ENCODE data around the gene SLC30A9.

SLC30A9 gene

DNA sequence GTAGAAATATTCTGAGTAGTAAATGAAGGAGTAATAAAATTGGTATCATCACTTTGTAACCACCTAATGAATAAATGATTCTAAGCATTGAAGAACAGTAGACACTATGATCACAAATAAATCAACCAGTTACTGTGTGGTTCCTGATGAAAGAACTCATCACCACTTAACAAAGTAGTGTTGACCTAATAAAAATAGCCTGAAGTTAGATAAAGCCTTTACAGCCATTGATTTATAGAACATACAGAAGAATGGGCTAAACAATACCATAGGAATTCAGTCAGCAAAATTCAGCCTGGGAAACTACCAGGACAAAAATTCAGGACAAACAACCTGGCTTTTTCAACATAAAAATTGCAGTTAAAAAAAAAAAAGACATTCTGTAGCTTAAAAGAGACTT is 9.0 kb downstream of the SLC30A9 start:
- no peak for DNase-seq (ENCODE audit: low spot score)

DNA sequence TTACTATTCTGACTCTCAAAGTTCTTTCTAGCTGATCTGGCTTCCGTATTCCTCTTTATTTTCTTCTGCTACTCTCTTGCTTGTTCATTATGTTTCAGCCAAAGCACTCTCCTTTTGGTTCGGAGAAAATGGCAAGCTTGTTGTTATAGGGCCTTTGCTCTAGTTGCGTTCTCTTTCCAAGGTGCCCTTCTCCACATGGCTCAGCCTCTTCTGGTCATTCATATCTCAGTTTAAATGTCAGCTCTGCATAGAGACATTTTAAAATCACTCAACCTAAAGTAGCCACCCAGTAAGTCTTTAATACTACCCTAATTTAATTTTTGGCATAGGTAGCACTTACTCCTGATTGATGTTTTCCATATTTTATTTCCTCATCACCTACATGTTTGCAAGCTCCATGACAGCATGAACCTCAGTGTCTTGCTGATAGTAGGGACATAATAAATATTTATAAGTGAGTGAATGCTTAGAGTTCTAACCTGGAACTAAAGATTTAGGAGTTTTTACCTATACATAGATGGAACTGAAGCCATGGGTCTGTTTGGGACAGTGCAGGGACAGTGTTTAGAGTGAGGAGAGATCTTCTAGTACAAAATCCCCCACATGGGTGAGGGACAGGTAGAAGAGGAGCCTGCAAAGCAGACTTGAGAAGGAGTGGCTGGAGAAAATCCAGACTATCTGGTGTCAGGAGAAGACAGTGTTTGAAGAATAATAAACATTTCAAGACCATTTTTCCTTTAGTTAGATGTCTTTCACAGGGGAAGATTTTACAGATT is 17.9 kb downstream of the SLC30A9 start:
- no peak for DNase-seq (ENCODE audit: low spot score)

DNA sequence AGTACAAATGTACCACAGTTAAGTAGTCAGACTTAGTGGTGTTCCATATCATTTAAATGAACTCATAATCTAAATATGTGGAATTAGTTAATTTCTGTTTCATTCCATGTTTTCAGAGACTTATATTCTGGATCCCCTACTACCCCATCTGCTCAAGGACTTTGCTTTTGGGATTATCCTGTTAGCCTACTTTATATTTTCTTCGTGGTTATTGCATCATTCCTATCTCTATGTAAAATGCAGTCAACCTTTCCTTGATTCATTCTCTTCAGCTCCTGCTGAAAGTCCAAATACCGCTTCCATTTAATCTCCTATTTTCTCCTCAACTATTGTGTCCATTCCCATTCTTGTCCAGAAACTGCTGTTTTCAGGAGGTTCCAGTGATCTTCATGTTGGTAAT is 25.1 kb downstream of the SLC30A9 start:
- DNase-seq (ENCODE audit: low spot score): no peak

DNA sequence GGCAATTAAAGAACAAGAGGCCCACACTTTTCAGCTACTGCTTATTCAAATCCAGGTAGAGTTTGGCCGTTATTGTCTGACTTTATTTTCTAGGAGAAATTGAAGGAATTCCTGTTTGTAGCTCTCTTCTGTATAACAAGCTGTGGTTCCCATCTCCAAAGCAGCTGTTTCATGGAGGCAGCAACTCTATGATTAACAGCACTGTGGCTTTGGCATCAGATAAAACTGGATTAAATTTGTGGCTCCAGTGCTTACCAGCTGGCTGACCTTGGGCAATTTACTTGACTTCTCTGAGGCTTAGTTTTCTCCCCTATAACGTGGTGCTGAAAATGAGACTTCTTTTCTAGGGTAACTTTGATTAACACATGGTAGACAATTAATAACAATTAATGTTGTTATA is 28.1 kb downstream of the SLC30A9 start:
- DNase-seq (ENCODE audit: low spot score): no peak

DNA sequence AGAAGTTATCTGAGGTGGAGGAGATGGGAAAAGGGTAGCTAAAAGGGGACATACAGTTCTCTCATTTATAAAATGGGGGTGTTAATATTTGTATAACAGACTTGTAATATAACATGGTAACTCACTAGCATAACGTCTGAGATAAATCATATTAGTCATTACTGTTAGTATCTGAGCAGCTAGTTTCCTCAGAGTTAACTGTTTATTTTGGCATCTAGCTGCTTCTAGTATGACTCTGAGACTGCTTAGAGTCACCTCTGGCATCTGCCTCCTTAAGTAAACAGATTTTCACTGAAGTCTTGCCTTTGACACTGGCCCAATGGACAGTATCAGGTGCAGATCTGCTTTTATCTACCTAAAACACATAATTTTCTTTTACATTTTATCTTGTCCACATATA is 58.1 kb downstream of the SLC30A9 start:
- no peak for DNase-seq (ENCODE audit: low spot score)

DNA sequence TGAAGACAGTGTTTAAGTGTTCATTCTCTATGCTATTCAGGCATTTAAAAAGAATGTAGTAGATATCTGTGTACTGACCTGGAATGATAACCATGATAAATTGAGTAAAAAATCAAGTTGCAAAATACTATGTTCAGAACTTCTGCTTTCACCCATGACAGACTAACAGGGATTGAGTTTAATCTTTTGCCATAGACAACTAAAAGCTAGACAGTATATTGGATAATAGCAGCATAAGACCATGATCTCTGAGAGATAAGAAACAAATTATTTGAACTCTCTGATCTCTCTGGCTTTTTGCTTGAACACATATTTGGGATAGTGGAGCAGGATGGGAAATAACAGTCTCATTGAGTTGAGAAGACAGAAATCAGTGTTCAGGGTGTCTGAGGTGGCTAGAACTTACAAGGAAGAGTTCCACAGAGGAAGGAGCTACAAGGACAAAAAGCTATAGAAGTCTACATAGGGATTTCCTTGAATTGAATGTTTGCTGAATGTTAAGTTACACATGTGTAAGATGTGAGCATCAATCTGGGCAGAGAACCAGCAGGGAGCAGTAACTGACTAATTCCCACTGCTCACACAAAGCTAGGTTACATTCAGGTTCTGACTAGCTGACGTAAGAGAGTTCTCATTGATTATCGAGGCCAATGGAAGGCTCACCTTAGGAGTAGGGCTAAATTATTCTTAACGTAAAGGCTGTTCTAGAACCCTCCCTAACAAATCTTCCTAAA is 60.4 kb downstream of the SLC30A9 start:
- DNase-seq (ENCODE audit: low spot score): no peak

DNA sequence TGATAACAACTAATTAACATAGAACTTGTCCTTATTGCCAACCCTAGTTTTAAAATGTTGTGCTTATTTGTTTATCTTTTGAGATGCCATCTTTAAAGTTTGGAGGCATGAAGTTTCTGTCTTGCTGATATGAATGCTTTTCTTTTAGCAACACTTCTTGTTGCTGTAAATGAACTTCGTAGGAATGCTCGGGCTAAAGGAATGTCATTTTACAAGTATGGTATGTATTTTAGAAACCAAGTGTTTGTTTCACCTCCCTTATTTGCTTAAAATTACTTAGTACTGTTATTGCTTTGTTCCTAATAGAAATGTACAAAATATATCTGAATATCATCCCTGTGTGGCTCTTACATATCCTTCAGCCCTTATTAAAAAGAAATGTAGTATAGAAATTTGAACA is 76.1 kb downstream of the SLC30A9 start:
- DNase-seq (ENCODE audit: low spot score): no peak

DNA sequence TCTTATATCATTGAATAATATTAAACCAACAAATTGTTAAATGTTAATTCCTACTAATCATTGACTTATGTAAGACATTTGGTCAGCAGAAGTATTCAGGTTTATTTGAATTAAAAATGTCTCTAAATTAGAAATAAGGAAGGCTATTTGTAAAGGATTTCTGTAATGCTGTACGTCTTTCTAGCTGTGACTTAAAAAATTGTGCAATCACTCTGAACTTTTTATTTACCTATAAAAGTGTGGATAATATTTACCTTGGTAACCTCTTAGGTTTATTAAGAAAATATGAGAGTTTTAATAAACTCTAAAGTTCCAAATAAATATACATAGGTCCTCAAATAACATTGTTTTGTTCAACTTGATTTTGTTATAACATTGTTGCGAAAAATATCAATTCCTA is 76.9 kb downstream of the SLC30A9 start:
- DNase-seq (ENCODE audit: low spot score): no peak

DNA sequence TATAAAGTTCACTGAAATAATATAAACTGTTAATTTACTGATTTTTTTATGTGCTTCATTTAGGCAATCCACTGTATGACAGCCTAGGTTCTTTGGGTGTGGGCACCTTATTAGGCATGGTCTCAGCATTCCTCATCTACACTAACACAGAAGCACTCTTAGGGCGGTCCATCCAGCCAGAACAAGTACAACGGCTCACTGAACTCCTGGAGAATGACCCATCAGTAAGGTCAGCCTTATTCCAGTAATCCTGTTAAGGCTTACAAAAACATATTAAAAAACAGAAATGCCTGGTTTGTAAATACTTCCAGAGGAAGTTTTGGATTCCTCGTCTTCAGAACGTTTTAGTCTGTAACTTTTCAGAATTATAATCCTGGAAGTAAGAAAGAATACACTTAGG is 80.1 kb downstream of the SLC30A9 start:
- no peak for DNase-seq (ENCODE audit: low spot score)

DNA sequence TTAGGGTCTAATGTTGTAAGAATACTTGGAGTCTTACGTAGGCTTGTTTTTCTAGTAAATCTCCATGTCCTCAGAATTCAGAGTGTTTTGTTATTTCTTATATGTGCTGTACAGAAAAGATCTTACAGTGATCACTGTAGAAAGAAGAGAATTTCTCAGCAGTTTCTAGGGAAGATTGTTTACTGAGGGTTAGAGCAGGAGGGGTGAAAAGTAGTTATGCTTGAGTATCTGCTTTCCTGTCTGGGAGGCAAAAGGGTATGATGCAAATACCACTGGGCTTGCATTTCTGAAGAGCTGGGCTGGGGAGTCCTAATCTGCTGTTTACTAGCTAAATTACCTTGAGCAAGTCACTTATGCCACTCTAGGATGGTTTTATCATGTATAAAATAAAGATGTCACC is 84.0 kb downstream of the SLC30A9 start:
- DNase-seq (ENCODE audit: low spot score): no peak

DNA sequence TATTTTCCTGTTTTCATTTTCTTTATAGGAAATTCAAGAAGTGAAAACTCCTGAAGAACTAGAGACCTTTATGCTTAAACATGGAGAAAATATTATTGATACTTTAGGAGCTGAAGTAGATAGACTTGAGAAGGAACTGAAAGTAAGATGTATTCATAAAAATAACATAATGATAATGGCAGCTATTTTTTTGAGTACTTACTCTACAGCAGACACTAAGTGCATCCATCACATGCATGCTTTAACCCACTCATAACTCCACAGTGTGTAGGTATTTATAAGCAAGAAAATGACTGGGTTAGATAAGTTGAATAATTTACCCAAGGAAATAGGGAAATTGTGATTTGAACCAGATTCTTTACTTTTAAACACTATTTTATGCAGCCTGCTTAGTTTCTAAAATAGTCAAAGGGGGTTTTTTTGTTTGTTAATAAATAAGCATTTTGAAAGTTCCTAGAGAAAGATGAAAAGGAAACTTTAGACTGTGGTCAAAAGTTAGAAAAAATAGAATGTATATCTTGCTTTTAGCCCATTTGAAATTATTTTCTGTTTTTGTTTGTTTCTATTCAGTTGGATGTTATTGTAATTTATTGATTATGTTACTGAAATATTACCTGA is 88.0 kb downstream of the SLC30A9 start:
- no peak for DNase-seq (ENCODE audit: low spot score)

DNA sequence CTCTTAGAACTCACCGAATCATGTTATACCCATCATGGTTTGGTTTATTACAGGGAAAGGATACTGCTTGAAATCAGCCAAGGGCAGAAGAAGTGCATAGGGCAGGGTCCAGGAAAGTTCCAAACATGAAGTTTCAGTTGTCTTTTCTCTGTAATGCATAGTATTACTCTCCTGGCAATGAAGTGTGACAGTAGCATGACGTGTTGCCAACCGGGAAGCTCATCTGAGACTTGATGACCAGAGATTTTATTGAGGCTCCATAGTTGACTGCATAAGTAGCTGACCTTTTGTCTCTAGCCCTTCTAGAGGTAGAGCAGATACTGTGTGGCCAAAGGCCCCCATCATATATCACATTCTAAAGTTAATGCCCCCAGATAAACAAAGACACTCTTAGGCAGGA is 90.0 kb downstream of the SLC30A9 start:
- DNase-seq (ENCODE audit: low spot score): no peak

DNA sequence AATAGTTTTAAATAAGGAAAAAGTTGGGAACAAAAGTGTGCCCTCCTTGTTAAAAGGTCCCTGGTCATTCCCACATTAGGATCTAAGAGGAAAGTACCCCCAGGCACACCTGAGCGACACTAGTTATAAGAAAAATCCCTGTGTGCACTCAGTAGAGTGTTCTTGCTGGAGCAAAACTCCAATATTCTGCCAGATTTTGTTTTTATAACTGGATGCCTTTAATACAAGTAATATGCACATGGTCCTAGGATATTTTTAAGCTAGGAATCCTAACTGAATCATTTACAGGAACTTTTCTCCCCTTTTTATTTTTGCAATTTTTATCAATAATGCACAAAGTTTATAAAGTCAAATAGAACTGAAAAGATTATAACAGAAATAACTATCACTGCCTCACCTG is 93.5 kb downstream of the SLC30A9 start:
- no peak for DNase-seq (ENCODE audit: low spot score)

DNA sequence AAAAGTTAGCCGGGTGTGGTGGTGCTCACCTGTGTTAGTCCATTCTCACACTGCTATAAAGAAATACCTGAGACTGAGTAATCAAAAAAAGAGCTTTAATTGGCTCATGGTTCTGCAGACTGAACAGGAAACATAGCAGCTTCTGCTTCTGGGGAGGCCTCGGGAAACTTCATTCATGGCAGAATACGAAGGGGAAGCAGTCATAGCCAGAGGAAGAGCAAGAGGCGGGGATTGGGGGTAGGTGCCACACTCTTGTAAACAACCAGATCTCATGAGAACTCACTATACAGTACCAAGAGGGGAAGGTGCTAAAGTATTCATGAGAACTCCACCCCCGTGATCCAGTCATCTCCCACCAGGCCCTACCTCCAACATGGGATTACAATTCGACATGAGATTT is 98.1 kb downstream of the SLC30A9 start:
- no peak for DNase-seq (ENCODE audit: low spot score)

DNA sequence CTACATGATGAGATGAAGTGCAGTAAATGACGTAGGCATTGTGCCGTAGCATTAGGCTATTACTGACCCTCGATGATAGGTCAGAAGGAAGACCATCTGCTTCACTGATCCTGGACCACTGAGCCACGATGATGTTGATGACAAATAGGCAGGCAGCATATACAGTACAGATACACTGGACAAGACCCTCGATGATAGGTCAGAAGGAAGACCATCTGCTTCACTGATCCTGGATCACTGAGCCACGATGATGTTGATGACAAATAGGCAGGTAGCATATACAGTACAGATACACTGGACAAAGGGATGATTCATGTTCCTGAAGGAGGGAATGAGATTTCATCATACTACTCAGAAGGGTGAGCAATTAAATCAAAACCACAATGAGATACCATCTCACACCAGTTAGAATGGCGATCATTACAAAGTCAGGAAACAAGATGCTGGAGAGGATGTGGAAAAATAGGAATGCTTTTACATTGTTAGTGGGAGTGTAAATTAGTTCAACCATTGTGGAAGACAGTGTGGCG is 111.2 kb downstream of the SLC30A9 start:
- DNase-seq (ENCODE audit: low spot score): no peak

DNA sequence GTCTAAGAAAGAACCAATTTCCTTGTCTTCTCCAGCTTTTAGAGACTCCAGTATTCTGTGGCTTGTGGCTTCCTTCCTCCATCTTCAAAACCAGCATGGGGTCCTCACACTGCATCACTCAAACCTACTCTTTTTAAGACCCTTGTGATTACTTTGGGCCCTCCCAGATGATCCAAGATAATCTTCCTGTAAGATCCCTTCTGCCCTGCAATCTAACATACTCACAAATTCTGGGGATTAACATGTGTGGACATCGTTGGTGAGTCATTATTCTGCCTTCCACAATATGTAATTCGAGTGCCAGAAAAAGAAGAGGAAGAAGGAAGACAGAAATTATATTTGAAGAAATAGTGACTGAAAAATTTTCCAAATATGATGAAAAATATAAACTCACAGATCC is 114.2 kb downstream of the SLC30A9 start:
- no peak for DNase-seq (ENCODE audit: low spot score)

DNA sequence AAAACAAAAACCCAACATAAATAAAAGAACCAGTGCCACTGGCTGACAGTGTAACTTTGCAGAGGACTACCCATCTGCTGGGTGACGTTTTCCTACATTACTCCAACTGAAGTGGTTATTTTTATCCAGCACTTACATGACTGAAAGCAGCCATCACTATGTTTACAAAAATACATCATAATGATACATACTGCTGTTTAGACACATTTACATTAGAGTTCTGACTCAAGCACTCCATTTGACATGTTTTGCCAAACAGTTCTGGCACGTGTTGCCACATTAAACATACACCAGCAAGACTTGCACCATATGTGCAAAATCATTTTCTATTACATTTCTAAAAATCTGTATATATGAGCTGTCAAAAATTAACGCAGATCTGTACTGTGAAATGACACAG is 122.5 kb downstream of the SLC30A9 start:
- no peak for DNase-seq (ENCODE audit: low spot score)

DNA sequence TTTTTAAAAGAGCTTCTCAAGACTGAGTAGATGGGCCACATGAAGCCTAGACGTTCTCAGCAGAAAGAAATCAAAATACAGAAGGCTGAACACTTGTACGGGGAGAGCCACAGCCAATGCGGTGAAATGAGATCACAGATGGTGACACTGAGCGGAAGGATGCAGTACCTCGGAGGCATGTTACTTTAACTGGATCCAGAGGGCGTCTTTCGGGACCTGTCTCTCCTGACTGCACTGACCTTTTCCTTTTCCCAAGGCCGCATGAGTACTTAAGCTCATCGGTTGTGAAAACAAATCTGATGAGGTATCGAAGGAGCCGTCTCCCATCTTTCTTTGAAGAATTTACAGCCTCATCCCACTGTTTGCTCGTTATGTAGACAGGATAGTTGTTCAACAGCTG is 129.6 kb downstream of the SLC30A9 start:
- no peak for DNase-seq (ENCODE audit: low spot score)

DNA sequence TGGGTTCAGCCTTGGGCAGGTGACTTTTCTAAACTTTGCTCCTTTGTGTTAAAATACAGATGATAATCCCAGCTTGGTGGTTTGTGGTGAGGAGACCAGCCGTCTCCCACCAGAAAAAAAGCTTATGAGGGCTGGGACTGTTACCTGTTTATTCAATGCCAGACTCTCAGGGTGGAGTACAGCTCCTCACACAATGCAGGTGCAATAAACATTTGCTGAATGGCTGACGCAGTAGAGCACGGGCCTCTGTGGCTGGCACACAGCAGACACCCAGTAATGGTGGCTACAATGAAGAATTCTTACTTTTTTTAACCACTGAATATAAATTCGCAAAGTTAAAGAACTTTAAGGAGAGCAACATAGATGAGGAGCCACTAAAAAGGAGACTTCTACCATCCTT is 131.9 kb downstream of the SLC30A9 start:
- no peak for DNase-seq (ENCODE audit: low spot score)

DNA sequence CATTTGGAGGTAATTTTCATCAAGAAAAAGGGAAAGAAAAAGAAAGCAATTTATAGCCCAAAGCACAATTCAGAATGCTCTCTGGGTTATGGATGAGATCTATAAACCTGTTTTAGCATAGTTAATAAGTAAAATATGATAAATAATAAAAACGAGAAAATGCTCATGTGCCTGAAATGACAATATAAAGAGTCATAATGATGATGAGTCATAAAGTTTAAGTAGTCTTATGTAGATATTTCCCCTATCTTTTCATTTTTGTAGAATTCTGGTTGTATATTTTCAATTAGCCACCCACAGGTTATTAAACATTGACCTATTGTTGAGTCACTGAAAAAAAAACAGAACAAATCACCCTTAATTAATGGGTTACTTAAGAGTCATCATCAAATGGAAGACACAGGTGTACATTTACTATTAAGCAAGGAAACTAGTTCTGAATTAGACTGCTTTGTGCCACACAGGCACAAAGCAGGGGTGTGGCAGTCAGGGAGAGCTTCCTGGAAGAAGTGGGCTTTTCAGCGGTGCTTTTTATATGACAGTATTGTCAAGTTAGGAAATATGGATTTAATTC is 132.8 kb downstream of the SLC30A9 start:
- DNase-seq (ENCODE audit: low spot score): no peak

DNA sequence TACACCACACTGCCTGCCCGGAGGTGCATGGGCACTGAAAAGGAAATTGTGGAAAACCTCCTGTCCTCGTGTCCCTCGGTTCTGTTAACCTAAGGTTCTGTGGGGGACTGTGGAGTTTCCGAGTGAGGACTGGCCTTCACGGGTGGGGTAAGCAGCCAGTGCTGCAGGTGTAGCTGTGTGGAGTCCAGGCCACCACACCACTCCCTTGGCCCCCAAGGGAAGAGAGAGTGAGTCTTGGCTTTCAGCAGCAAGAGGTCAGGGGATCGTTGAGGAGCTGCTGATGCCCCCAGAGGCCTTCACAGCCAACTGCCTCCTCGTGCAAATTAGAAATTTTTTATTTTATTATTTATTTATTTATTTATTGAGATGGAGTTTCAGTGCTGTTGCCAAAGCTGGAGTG is 141.8 kb downstream of the SLC30A9 start:
- DNase-seq (ENCODE audit: low spot score): no peak

DNA sequence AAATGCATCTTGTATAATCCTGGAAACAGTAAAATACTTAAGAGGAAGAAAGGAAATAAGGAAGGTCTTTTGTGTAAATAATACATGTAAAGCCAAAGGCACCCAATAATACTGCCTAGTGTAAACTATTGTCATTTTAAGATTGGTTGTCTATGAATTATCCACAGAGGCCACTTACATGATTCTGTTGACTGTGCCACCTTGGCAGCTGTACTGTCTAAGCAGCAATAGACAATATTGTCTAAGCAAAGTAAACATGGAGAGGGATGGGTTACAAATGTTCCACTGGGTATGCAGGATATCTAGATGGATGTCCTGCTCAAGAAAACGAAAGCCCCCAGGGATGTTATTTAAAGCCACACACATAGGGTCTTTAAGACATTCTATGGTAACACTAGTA is 142.7 kb downstream of the SLC30A9 start:
- DNase-seq (ENCODE audit: low spot score): no peak

DNA sequence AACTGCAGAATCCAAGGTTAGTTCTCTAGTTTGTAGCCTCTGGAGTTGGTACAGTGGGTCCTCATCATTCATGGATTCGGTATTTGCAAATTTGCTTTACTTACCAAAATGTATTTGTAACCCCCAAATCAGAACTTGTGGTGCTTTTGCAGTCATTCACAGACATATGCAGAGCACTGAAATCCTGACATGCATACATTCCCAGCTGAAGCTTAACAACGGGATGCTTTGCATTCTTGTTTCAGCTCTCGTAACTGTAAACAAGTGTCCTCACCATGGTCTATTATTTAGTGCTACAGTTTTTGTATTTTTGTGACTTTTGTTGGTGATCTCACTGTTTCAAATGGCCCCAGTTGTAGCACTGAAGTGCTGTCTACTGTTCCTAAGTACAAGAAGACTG is 146.0 kb downstream of the SLC30A9 start:
- no peak for DNase-seq (ENCODE audit: low spot score)

Data from left forelimb (tissue), 1 donor.